ENCODE data around the gene ACTR5.
A peak's percentile ranks its signal among the peaks of the same experiment; 100 is the strongest.

ACTR5 gene

DNA sequence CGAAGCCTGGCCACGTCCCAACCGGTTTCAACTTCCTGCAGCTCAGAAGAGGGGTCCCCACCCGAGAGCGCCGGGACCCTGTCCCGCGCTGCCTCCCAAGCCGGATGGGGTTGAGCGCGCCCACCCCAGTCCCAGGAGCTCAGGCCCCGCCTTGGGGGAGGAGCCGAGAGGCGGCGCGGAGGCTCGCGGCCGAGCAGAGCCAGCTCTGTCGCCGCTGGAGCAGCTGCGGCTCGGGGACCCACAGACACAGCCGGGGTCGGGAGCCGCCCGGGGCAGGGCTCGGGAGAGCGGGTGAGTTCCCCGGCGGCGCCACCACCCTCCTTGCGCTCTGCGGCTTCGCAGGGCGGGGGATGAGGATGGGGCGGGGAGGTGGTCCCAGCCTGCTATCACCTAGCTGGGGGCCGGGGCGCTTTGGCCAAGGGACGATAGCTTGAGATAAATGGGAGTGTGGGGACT is 57.3 kb downstream of the ACTR5 start, which contains the start of gene PPP1R16B:
TSS of gene PPP1R16B (plus strand) at position 196 of the 456 bp plus-strand sequence. CDS start 30,229 bp downstream, outside the sequence.
- TF ChIP-seq, protein P1, sequence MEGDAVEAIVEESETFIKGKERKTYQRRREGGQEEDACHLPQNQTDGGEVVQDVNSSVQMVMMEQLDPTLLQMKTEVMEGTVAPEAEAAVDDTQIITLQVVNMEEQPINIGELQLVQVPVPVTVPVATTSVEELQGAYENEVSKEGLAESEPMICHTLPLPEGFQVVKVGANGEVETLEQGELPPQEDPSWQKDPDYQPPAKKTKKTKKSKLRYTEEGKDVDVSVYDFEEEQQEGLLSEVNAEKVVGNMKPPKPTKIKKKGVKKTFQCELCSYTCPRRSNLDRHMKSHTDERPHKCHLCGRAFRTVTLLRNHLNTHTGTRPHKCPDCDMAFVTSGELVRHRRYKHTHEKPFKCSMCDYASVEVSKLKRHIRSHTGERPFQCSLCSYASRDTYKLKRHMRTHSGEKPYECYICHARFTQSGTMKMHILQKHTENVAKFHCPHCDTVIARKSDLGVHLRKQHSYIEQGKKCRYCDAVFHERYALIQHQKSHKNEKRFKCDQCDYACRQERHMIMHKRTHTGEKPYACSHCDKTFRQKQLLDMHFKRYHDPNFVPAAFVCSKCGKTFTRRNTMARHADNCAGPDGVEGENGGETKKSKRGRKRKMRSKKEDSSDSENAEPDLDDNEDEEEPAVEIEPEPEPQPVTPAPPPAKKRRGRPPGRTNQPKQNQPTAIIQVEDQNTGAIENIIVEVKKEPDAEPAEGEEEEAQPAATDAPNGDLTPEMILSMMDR (IDR thresholded peaks at IDR 0.05; ENCODE audit: low read depth, low read length): no peak
- H3K4me3 ChIP-seq (ENCODE audit: low read depth, low read length): peak within 1 kb of the TSS; percentile 22; the same call in 1 of the 2 replicates

DNA sequence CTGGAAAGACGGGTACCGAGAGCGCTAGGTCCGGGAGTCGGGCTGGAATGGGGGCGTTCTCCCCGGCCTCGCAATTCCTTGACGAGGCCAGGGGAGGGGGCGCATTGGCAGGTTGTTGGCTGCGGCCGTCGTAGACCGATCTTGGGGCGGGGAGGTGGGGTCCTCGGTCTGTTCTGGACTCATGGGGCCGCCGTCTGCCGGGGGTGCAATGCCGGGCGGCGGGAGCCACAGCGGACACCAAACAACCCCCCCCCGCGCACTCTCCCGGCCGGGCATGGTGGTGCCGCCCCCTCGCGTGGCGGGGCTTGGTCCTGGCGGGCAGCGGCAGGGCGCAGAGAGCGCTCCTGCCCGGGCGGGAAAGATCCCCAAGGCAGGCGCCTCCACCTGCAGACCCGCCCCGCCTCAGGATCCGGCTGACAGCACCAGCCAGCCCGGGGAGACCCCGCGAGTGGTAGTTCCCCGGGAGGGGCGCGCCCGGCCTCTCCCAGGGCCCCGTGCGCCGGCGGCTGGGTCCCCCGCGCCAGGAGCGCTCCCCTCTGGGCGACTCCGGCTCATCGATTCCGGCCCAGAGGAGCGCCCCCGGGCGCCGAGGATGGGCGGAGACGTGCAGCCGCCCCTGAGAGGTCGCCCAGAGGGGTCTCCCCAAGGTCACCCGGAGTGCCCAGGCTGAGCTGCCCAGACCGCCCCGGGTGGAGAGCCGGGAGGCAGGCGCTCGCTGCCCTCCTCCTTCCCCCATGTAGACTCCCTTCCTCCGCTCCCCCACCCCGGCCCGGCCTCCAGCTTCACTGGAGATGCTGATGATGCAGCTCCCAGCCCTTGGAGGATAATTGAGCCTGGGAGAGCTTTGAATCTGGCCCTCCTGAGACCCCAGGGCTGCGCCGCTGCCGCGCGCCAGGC is 57.9 kb downstream of the ACTR5 start:
- H3K4me3 ChIP-seq (ENCODE audit: low read depth, low read length): peak overlapping the region; percentile 22; the same call in 1 of the 2 replicates
- TF ChIP-seq, protein P1 (IDR thresholded peaks at IDR 0.05; ENCODE audit: low read depth, low read length): no peak

DNA sequence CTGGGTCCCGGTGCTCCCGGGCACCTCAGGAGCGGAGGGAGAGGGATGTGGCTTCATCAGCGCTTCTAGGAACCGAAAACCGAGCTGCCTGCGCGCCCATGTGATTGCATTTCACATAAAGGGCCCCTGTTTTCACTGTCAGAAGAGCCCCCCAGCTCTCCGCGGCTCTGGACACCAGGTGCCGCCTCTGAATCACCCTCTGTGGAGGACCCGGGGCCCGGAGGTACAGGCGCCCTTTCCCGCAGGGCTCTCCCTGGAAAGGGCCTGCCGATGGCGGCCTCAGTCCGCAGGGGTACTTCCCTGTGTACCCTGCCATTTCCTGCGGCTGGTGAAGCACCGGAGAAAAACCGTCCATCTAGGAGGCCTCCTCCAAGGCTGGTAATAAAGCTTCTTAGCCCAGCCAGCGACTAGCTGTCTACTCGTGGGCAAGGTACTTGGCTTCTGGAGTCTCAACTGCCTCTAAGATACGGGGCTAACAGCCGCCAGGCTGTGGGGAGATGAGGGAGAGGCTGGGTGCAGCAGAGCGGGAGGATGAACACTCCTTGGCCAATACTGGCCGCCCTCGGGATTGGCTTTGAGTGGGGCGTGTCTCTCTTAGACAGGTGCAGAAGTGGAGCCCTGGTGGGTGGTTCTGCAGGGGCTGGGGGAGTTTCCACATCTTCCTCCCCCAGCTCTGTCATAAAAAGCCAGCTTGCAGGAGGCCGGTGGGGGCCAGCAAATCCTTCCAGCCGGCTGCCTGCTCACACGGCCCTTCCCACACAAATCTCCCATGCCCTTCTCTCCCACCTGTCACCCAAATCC is 58.8 kb downstream of the ACTR5 start:
- TF ChIP-seq, protein P1 (IDR thresholded peaks at IDR 0.05; ENCODE audit: low read depth, low read length): no peak
- no peak overlapping the region for H3K4me3 ChIP-seq (ENCODE audit: low read depth, low read length)

DNA sequence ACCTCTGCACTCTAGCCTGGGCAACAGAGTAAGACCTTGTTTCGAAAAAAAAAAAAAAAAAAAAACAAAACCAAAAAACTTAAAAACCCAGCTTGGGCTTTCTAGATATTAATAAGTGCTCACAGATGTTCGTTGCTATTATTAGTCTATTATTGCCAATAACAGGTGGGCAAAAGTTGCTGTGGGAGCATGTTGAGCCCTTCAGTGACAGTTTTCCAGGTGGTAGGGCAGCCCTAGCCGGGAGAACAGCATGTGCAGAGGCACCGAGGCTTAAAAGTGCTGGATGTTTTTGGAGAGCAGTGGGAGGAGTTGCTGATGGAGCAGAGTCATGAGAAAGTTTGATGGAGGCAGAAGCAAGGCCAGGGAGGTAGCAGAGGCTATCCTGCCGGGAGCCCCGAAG is 61.7 kb downstream of the ACTR5 start:
- H3K4me3 ChIP-seq (ENCODE audit: low read depth, low read length): no peak overlapping the region
- TF ChIP-seq, protein P1 (IDR thresholded peaks at IDR 0.05; ENCODE audit: low read depth, low read length): no peak

DNA sequence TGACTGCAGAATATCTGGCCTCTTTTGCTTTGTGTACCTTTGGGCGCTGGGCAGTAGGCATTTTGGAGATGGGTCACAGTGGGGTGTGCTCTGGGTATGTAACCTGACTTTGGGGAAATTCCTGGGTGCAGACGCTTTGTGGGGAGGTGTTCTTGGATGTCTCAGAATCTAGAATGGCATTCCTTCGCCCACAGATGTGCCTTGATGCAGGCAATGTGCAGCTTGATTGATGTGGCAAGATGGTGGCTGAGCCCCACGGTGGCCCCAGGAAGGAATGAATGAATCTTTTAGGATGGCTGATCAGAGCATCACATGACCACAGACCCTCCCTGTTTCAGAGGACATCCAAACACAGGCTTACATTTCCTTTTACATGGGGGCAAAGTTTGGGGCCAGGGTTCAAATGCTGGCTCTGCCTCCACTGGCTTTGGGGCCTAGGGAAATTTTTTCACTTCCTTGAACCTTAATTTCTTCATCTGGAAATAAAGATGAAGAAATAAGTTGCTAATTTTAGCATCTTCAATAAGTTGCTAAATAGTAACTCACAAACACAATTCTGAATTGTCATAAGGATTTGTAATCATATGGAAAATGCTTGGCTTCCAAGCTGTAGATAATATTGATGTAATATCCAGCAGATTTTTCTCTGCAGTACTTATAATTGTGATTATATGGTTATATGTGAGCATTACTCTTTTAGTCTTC is 62.8 kb downstream of the ACTR5 start:
- no peak overlapping the region for H3K4me3 ChIP-seq (ENCODE audit: low read depth, low read length)
- TF ChIP-seq, protein P1 (IDR thresholded peaks at IDR 0.05; ENCODE audit: low read depth, low read length): no peak

DNA sequence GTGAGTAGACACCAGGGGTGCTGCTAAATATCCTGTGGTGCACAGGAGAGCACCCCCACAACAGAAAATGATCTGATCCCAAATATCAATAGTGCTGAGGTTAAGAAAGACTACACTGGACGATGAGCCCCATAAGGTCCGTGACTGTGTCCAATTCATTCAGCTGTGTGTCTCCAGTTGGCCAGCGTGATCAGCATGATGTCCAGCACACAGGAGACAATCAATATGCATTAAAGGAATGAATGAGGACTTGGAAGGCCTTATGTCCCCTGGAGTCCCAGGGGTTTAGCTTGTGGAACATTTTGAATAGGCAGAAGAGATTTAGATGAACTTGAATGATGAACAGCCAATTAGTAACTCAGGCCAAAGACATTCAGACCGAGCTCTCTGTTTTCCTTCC is 63.5 kb downstream of the ACTR5 start:
- H3K4me3 ChIP-seq (ENCODE audit: low read depth, low read length): no peak overlapping the region
- TF ChIP-seq, protein P1 (IDR thresholded peaks at IDR 0.05; ENCODE audit: low read depth, low read length): no peak
